HG03064 (cell line): Measurements from ENCODE around the gene C6orf136.

Experiments
- ATAC-seq: cut with Tn5 transposase; IDR thresholded peaks from one replicate; pipeline ENCODE4 v1.9.1; 2021; ENCODE audit warnings: low read depth; ENCODE audit not compliant: unreplicated experiment

The C6orf136 gene

DNA sequence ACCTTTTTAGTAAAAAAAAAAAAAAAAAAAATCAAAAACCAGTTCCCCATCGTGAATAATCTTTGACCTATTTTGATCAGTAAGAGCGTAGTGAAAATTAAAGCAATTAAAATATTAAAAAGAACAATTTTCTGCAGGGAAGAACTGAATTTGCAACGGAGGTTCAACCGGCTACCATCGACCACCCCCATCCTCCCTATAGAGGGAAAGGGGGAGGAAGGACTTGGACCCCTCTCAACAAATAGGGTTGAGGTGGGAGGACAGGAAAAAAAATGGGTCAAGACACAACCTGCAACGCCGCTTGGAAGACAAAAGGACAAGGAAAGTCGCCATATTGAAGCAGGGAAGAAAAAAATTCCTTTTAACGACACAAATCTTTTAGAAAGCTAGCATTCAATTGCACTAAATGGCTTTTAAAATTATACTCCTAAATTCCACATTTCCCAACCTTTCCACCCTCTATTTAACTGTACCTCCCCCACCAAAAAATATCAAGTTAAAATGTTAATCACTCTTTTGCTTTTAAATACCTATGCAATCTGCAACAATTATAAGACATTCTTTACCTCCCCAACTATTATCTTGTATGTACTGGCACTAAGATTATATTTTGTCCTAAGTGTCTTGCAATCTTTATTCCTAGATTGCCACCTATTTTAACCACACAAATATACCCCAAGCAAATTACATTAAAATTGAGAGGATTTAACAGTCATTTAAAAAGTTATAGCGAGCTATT is 31.5 kb upstream of the C6orf136 start:
- no peak for ATAC-seq

DNA sequence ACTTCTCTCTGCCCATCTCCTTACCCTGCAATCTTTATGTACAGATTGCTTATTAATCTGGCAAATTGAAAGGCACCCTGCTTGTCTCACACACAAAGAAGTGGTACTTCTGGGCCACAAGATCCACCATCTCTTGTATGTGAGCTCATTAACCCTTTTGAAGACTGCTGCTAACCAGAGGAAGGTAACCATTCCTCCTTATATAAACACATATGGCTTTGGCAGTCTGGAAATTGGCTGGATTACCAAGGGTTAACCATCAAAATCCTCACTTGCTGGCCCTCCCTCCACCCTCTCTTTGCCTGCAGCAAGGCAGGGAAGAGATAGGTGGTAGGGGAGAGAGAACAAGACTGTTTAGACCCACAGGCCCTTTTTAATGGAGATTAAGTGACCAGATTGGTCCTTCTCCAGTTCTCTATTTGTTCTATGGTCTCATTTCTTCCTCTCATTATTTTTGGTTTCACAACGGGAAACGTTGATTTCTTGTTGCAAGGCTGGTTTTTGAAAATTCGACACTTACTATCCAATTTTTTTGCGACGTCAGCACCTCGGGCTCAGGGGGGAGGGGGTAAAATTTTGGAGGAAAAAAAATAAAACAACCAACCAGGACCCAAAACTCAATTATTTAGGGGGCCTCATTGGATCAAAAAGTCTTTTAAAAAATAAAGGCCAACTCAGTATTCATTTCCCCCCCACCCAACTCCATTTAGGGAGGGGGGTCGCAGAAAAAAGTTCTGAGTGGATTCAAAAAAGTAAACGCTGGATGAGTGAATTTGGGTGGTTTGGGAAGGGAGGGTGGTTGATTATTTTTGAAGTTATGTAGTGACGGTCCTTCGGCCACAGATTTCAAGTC is 30.7 kb upstream of the C6orf136 start:
- ATAC-seq, result no peak

DNA sequence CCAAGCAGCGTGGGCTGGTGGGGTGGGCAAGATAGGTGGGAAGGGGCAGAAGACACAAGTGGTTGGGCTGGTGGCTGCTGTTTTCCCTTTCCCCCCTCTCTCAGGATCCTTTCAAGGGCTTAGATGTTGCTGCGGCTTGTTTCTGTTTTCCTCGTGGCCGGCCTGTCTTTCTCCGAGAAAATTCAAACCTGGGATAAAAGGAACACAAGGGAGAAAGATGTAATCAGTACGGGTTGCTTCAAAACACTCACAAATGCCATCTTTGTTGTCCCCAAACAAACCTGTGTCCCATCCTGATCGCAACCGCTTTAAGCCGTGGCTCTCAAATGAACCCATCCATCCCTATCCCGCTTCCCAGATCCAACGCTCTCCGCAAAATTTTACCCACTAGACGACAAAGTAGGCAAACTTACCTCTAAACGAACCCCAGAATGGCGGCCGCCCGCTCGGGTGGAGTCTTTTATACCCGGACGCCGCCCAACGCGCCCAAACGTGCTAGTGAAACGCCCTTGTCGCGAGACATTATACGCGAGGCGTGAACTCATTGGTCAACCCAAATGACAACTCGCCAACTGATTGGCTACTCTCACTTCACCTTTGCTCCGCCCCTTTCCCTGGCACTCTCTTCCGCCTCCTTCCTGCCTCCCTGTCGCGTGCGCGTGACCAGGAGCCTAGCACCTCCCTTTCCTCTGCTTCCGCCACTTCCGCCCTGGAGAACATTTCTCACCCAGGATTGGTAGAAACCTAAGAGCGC is 29.9 kb upstream of the C6orf136 start, which contains the start of gene PPP1R10:
Gene PPP1R10 (minus strand): TSS at position 433 of the 754 bp plus-strand sequence. CDS start 7,299 bp downstream, outside the sequence.
- ATAC-seq, result peak; percentile 69

- ATAC-seq, result peak; percentile 61
Measured at GRCh38 chr6:30617565-30618269, 29.2 kb upstream of the C6orf136 start, which contains the start of gene MRPS18B. TSS of gene MRPS18B (plus strand) at chr6:30617840. CDS start at chr6:30617866, 26 bp downstream.

DNA sequence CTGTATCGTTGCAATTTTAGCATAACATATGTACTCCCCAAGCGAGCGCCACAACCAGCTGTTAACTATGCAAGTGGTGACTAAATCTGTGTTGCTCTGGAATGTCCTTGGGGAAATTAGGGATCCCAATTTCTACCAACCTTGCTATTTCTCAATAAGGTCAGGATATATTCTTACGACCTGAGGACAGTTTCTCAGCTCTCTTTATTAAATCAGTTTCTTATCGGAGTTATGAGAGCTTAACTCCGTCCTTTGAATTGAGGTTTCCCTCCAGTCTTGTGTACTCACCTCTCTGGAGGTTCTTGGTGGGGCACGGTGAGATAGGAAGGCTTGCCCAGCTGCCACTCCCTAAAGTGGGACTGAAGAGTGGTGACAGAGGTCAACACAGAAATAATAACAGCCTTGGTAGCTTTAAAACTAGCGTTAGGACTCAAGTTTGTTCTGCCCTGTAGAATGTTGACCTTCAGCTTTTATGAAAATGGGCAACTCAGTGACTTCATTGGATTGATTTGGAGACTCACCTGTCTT is 28.6 kb upstream of the C6orf136 start:
- no peak for ATAC-seq

- no peak for ATAC-seq
Measured at GRCh38 chr6:30619561-30619960, 27.4 kb upstream of the C6orf136 start.

DNA sequence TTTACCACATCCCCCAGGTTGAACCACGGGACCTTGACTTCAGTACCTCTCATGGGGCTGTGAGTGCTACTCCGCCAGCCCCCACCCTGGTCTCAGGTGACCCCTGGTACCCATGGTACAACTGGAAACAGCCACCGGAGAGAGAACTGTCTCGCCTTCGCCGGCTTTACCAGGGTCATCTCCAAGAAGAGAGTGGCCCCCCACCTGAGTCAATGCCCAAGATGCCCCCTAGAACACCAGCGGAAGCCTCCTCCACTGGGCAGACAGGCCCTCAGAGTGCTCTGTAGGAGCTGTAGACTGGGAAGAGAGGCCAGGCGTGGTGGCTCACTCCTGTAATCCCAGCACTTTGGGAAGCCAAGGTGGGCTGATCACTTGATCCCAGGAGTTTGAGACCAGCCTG is 21.4 kb upstream of the C6orf136 start:
- no peak for ATAC-seq

GRCh38 chr6:30626484-30627366 is 20.2 kb upstream of the C6orf136 start, which contains the start of gene ATAT1:
TSS of gene ATAT1 (plus strand) at chr6:30626874.
- peak; percentile 74 for ATAC-seq

GRCh38 chr6:30635834-30636233 is 11.1 kb upstream of the C6orf136 start:
- no peak for ATAC-seq

- ATAC-seq, result no peak
Measured at GRCh38 chr6:30640481-30640880, 6.5 kb upstream of the C6orf136 start.

DNA sequence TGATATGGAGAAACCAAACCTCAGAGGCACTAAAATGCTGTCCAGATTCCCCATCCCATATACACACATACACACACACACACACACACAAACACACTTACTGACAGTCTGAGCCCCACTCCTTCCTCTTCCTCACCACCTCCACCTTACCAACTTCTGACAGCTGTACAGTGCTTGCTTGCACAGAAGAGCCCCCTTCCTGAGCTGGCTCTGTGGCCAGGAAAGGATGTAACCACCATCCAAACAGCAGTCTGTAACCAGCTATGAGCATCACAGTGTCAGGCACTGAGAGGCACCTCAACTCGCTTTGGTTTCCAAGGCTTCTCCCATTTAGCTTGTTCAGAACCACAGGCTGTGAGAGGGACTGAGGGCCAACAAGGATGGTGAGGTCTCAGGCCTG is 5.9 kb upstream of the C6orf136 start:
- ATAC-seq, result no peak

DNA sequence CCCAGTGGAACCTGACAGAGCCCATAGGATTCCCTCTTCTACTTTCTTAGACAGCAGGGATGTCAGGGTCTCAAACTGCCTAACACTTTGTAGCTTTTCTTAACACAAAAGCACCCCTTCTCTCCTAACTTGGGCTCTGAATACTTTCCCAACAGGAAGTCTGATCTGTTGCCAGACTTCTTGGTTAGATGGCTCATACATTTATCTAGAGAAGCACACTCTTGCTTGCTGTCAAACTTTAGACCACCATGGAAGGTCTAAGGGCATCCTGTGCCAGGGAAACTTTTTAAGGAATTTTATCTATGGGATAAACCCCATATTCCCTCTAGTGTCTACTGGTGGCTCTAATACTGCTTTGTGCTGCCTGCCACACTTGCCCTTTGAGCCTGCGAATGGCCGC is 3.3 kb upstream of the C6orf136 start:
- no peak for ATAC-seq

DNA sequence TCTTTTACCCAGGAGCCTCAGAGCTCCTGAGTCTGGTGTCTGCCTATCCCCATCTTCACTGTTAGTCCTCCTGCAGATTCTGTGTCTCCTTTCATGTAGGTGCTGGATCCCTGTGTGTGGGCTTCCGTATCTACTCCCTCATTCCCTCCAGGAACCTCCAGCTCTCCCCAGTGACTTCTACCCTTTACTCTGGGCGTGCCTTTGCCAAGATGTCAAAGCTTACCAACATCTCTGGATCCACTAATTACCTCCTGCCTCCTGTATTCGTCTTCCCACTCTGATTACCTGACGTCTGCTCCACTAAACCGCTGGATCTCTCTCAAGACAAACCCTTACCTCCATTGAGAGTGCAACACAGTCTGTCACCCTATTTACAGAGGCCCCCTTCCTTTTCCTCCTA is 2.2 kb upstream of the C6orf136 start:
- ATAC-seq, result no peak

DNA sequence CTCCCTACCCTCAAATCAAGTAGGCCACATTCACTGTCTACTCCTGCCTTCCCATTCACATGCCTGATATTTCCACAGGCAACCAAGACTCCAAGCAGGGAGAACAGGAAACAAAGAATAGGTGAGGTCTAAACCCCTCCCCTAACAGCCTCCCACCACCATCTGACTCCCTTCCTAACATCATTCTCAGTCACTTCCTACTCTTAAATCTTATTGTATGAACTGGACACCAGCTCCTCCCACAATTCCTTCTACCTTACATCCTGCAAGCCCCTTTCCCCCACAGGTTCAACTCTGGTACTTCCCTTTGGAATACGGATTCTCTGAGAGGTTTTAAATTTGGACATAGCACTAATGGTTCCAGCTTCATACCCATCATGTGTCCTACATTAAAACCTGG is 944 bp upstream of the C6orf136 start:
- ATAC-seq, result no peak

DNA sequence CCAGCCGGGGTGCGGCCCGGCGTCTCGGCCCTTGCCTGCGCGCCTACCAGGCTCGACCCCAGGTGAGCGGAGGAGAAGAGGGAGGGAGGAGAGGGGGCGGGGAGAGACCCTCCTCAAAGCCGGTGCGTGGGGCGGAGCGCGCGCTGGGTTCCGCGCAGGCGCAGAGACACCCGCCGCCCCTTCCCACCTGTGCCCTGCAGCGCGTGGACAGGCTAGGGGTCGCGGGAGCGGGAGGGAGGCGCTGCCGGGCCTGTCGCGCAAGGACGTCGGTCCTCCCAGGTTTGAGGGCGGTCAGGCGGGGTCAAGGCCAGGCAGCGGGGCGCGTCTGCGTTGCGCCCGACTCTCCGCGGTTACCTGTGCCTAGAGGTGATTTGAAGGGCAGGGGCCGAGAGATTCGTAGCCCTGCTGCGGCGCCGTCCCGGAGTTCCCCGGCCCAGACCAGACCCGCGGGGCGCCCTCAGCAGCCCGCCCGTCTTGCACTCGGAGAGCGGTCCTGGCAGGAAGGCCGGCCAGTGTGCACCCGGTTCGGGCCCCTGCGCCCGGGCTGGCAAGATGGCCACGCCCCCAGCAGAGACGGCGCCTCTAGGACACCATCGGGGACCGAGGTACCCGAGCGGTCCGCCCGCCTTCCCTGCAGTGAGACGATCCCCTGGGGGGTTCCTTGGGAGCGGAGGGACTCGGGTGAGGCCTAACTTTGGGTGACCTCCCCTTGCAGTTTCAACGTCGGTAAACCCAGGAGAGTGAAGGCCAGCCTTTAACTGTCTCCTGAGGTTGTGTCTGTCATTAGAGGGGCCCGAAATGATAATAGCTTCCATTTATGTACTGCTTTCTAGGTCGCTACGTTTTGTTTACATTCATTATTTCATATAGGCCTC is 546 bp downstream of the C6orf136 start:
- peak; percentile 56 for ATAC-seq

GRCh38 chr6:30651143-30651542 is 4.2 kb downstream of the C6orf136 start:
- no peak for ATAC-seq

DNA sequence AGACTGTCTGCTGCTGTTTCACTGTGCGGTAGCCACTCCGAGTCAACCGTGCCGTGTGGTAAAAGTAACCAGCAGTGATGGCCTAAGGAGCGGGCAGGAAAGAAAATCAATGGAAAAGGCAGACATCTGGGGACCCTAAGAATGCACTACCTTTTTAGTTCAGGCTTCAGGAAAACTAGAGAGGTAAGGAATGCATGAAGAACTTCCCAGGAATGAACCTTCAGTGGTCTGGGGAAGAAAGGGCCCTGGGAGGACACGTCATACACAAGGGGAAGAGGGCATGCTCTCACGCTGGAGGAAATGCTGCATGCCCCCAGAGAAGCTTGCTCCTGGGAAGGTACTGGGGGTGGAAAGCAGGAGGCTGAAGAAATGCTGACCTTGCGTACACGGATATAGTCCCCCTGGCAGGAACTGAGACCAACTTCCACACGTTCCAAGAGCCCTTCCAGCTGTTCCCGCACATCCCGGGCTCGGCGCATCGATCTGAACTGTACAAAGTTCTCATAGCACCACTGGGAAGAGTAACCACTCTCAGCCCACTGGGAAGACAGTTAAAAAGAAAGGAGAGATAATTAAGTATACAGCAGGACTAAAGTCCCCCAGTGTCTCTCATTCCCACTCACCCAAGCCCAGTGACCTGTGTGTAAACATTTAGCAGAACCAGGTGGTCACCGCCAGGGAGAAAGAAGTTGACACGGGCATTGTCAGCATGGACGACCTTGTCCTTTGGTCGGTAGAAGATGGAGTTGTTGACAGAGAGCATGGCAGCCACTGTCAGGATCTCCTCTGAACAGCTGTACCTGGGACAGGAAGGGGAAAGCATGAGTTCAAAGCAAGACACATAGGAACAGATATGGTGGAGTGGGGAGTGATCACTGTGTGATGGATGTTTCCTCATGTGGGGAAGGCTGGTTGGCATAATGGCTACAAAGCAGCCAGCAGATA is 8.1 kb downstream of the C6orf136 start:
- ATAC-seq, result no peak
